Measurements from ENCODE around the gene ENGASE.

ENGASE gene

GRCh38 chr17:79100405-79100804, 25.8 kb downstream of the ENGASE start:
- Histone ChIP-seq H3K4me1 (ENCODE audit: insufficient read depth, low read length, poor library complexity, severe bottlenecking) (no peaks in the 10 kb centered on the region), H3K9ac (ENCODE audit: low read depth, low read length, poor library complexity, severe bottlenecking) (no peak overlapping the region), H3K27me3 (ENCODE audit: insufficient read depth, low read length, poor library complexity, severe bottlenecking) (no peaks in the 10 kb centered on the region), H3K4me2 (ENCODE audit: low read depth, low read length, poor library complexity, severe bottlenecking) (no peak overlapping the region), H3K79me2 (ENCODE audit: insufficient read depth, low read length) (no peaks in the 10 kb centered on the region), H3K4me3 (ENCODE audit: low read length, poor library complexity, severe bottlenecking) (no peak overlapping the region), H3K9me3 (ENCODE audit: insufficient read depth, low read depth, low read length) (no peaks in the 10 kb centered on the region), H3F3A (ENCODE audit: low read depth) (no peaks in the 10 kb centered on the region), H4K20me1 (ENCODE audit: insufficient read depth, low read length, poor library complexity, severe bottlenecking) (no peaks in the 10 kb centered on the region), H2AFZ (ENCODE audit: low read length) (no peak overlapping the region), H3K36me3 (ENCODE audit: insufficient read depth, low read length) (no peaks in the 10 kb centered on the region), H3K9me2 (replicated peaks; ENCODE audit: low read depth, low read length) (no peaks in the 10 kb centered on the region)
- no peak for TF ChIP-seq CTCF (conservative IDR thresholded peaks at IDR 0.05; ENCODE audit: low read length)
- TF ChIP-seq EZH2phosphoT487 (IDR thresholded peaks at IDR 0.05; ENCODE audit: borderline replicate concordance) = no peak

GRCh38 chr17:79101111-79101673, 26.6 kb downstream of the ENGASE start:
- no peak for TF ChIP-seq EZH2phosphoT487 (IDR thresholded peaks at IDR 0.05; ENCODE audit: borderline replicate concordance)
- no peak for TF ChIP-seq CTCF (conservative IDR thresholded peaks at IDR 0.05; ENCODE audit: low read length)
- no peaks in the 10 kb centered on the region for H3K79me2 ChIP-seq (ENCODE audit: insufficient read depth, low read length)
- no peak overlapping the region for H3K4me2 ChIP-seq (ENCODE audit: low read depth, low read length, poor library complexity, severe bottlenecking)
- no peaks in the 10 kb centered on the region for H4K20me1 ChIP-seq (ENCODE audit: insufficient read depth, low read length, poor library complexity, severe bottlenecking)
- H3K4me3 ChIP-seq (ENCODE audit: low read length, poor library complexity, severe bottlenecking) = no peak overlapping the region
- H3K36me3 ChIP-seq (ENCODE audit: insufficient read depth, low read length) = no peaks in the 10 kb centered on the region
- no peaks in the 10 kb centered on the region for H3K27me3 ChIP-seq (ENCODE audit: insufficient read depth, low read length, poor library complexity, severe bottlenecking)
- H3K9me2 ChIP-seq (replicated peaks; ENCODE audit: low read depth, low read length) = no peaks in the 10 kb centered on the region
- no peaks in the 10 kb centered on the region for H3F3A ChIP-seq (ENCODE audit: low read depth)
- no peak overlapping the region for H3K9ac ChIP-seq (ENCODE audit: low read depth, low read length, poor library complexity, severe bottlenecking)
- no peaks in the 10 kb centered on the region for H3K9me3 ChIP-seq (ENCODE audit: insufficient read depth, low read depth, low read length)
- no peaks in the 10 kb centered on the region for H3K4me1 ChIP-seq (ENCODE audit: insufficient read depth, low read length, poor library complexity, severe bottlenecking)
- no peak overlapping the region for H2AFZ ChIP-seq (ENCODE audit: low read length)

- no peaks in the 10 kb centered on the region for H4K20me1 ChIP-seq (ENCODE audit: insufficient read depth, low read length, poor library complexity, severe bottlenecking)
- no peaks in the 10 kb centered on the region for H3K79me2 ChIP-seq (ENCODE audit: insufficient read depth, low read length)
- H3K4me1 ChIP-seq (ENCODE audit: insufficient read depth, low read length, poor library complexity, severe bottlenecking) = no peaks in the 10 kb centered on the region
- no peaks in the 10 kb centered on the region for H3K27me3 ChIP-seq (ENCODE audit: insufficient read depth, low read length, poor library complexity, severe bottlenecking)
- H3K4me2 ChIP-seq (ENCODE audit: low read depth, low read length, poor library complexity, severe bottlenecking) = no peak overlapping the region
- H2AFZ ChIP-seq (ENCODE audit: low read length) = no peak overlapping the region
- H3K36me3 ChIP-seq (ENCODE audit: insufficient read depth, low read length) = no peaks in the 10 kb centered on the region
- no peaks in the 10 kb centered on the region for H3K9me2 ChIP-seq (replicated peaks; ENCODE audit: low read depth, low read length)
- H3F3A ChIP-seq (ENCODE audit: low read depth) = no peaks in the 10 kb centered on the region
- H3K9me3 ChIP-seq (ENCODE audit: insufficient read depth, low read depth, low read length) = no peaks in the 10 kb centered on the region
- no peak overlapping the region for H3K4me3 ChIP-seq (ENCODE audit: low read length, poor library complexity, severe bottlenecking)
- TF ChIP-seq CTCF (conservative IDR thresholded peaks at IDR 0.05; ENCODE audit: low read length) (no peak), EZH2phosphoT487 (IDR thresholded peaks at IDR 0.05; ENCODE audit: borderline replicate concordance) (no peak)
- no peak overlapping the region for H3K9ac ChIP-seq (ENCODE audit: low read depth, low read length, poor library complexity, severe bottlenecking)
Observed at GRCh38 chr17:79102214-79102613, 27.6 kb downstream of the ENGASE start.
